HL-60 (cell line): ENCODE results near the gene SMARCA4.
"Not testable (repeated sequence)": the region's sequence is repeated elsewhere in the genome, so short reads cannot be mapped to it uniquely, and the experiment has no call there.

Source experiments
- DNase-seq, 2 experiments: peaks; one replicate each; pipeline ENCODE4 v3.0.0-alpha.2; 2010 to 2020; ENCODE audit warnings: low read depth in 1 of 2, low spot score in 1 of 2
- H3K27ac ChIP-seq: fragments of 250-450 bp; sonication (Bioruptor Pico); replicated peaks from 2 replicates; pipeline ENCODE4 v1.5.1; 2020; ENCODE audit warnings: mild to moderate bottlenecking, moderate library complexity
- H3K27me3 ChIP-seq: fragments of 250-450 bp; sonication (Bioruptor Pico); 2 replicates; pipeline ENCODE4 v1.5.1; 2021; ENCODE audit warnings: mild to moderate bottlenecking, moderate library complexity; ENCODE audit not compliant: insufficient read depth, poor library complexity, severe bottlenecking
- H3K4me3 ChIP-seq: replicated peaks from 2 replicates; pipeline ENCODE4 v1.5.1; 2011; ENCODE audit warnings: mild to moderate bottlenecking, control low read depth, low read length; ENCODE audit not compliant: insufficient read depth
- CTCF ChIP-seq: IDR thresholded peaks from one replicate; pipeline ENCODE4 v1.5.1; 2011; ENCODE audit warnings: low read length, control low read depth, inconsistent platforms; ENCODE audit not compliant: insufficient read depth
- GABPA ChIP-seq: IDR thresholded peaks from 2 replicates; pipeline ENCODE4 v1.6.1; 2012; ENCODE audit warnings: low read depth
- POLR2AphosphoS5 ChIP-seq: IDR thresholded peaks from 2 replicates; pipeline ENCODE4 v1.6.1; 2012; ENCODE audit warnings: low read depth
- SPI1 ChIP-seq: IDR thresholded peaks from 2 replicates; pipeline ENCODE4 v1.6.1; 2012; ENCODE audit warnings: low read depth, mild to moderate bottlenecking, borderline replicate concordance
- TF ChIP-seq, protein P1 (sequence below): IDR thresholded peaks from 2 replicates; pipeline ENCODE4 v1.6.1; 2012; ENCODE audit warnings: low read depth; ENCODE audit not compliant: insufficient replicate concordance

The SMARCA4 gene

GRCh38 chr19:11073568-11073967 is 112.7 kb downstream of the SMARCA4 start:
- no peak overlapping the region for H3K27ac ChIP-seq
- TF ChIP-seq, protein P1, sequence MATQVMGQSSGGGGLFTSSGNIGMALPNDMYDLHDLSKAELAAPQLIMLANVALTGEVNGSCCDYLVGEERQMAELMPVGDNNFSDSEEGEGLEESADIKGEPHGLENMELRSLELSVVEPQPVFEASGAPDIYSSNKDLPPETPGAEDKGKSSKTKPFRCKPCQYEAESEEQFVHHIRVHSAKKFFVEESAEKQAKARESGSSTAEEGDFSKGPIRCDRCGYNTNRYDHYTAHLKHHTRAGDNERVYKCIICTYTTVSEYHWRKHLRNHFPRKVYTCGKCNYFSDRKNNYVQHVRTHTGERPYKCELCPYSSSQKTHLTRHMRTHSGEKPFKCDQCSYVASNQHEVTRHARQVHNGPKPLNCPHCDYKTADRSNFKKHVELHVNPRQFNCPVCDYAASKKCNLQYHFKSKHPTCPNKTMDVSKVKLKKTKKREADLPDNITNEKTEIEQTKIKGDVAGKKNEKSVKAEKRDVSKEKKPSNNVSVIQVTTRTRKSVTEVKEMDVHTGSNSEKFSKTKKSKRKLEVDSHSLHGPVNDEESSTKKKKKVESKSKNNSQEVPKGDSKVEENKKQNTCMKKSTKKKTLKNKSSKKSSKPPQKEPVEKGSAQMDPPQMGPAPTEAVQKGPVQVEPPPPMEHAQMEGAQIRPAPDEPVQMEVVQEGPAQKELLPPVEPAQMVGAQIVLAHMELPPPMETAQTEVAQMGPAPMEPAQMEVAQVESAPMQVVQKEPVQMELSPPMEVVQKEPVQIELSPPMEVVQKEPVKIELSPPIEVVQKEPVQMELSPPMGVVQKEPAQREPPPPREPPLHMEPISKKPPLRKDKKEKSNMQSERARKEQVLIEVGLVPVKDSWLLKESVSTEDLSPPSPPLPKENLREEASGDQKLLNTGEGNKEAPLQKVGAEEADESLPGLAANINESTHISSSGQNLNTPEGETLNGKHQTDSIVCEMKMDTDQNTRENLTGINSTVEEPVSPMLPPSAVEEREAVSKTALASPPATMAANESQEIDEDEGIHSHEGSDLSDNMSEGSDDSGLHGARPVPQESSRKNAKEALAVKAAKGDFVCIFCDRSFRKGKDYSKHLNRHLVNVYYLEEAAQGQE, result no peak
- TF ChIP-seq SPI1, result peak; percentile 82
- no peak overlapping the region for H3K4me3 ChIP-seq
- no peak for DNase-seq
- no peaks in the 10 kb centered on the region for H3K27me3 ChIP-seq

DNA sequence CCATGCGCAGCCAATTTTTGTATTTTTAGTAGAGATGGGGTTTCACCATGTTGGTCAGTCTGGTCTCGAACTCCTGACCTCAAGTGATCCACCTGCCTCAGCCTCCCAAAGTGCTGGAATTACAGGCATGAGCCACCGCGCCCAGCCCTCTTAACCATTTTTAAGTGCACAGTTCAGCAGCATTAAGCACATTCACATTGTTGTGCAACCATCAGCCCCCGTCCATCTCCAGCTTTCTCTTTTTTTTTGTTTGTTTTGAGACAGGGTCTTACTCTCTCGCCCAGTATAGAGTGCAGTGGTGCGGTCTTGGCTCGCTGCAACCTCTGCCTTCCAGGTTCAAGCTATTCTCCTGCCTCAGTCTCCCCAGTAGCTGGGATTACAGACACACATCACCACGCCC is 116.0 kb downstream of the SMARCA4 start:
- not testable (repeated sequence) for H3K4me3 ChIP-seq, H3K27ac ChIP-seq, H3K27me3 ChIP-seq, DNase-seq

- Histone ChIP-seq H3K27ac (no peak overlapping the region), H3K4me3 (no peak overlapping the region), H3K27me3 (no peaks in the 10 kb centered on the region)
- TF ChIP-seq CTCF (no peak), POLR2AphosphoS5 (no peak), GABPA (no peak), SPI1 (no peak)
- TF ChIP-seq, protein P1, result no peak
- no peak for DNase-seq
These were observed 118.1 kb downstream of the SMARCA4 start for GRCh38 chr19:11078893-11079292.

- TF ChIP-seq CTCF (no peak), SPI1 (no peak), GABPA (no peak), POLR2AphosphoS5 (no peak)
- TF ChIP-seq, protein P1, result no peak
- Histone ChIP-seq H3K27ac (no peak overlapping the region), H3K27me3 (no peaks in the 10 kb centered on the region)
These were observed 119.2 kb downstream of the SMARCA4 start for GRCh38 chr19:11079999-11080398.

More at GRCh38 chr19:11079999-11080398, 119.2 kb downstream of the SMARCA4 start:
- DNase-seq, result no peak
- no peak overlapping the region for H3K4me3 ChIP-seq
